Iris pigment epithelial cell (primary cell): Measurements from ENCODE around the gene FBXL5.

Experiments used
- DNase-seq: peaks from one replicate; pipeline ENCODE4 v3.0.0-alpha.2; 2011; ENCODE audit warnings: low read depth

The FBXL5 gene

DNA sequence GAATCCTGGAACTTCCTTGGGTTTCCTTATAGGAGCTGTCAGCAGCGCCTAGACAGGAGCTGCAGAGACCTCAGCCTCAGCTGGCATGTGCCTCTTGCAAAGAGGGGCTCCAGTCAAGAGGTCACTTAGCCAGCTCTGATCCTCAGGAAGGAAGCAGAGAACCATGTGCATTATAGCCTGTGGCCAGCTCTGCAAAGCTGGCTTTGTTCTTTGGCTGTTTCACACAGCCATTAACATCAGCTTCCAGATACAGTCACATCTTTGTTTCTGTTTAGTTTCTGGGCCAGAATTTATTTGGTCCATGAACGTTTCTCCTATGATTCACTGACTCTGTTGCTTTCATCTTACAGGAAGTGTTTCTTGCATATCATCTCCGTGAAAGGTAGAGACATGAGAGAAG lies 93.0 kb downstream of the FBXL5 start:
- DNase-seq = no peak

DNA sequence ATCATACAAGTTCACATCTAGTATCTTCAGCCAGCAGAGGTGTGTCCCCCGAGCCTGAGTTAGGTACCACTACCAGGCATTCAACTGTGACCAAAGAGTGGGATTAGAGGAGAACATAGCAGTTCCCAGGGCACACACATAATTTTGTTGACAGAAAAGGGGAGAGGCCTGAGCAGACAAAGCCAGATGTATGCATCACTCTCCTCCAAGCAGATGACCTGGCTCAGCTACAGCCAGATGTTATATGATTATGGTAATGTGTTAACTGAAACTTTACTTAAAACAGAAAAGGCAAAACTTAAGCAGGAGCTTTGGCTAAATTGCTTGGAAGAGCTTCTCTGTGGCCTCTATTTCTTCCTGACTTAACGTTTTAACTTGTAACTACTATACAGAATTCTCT lies 96.6 kb downstream of the FBXL5 start:
- no peak for DNase-seq

- DNase-seq = no peak
Measured at GRCh38 chr4:15557786-15558550, 97.2 kb downstream of the FBXL5 start.

DNA sequence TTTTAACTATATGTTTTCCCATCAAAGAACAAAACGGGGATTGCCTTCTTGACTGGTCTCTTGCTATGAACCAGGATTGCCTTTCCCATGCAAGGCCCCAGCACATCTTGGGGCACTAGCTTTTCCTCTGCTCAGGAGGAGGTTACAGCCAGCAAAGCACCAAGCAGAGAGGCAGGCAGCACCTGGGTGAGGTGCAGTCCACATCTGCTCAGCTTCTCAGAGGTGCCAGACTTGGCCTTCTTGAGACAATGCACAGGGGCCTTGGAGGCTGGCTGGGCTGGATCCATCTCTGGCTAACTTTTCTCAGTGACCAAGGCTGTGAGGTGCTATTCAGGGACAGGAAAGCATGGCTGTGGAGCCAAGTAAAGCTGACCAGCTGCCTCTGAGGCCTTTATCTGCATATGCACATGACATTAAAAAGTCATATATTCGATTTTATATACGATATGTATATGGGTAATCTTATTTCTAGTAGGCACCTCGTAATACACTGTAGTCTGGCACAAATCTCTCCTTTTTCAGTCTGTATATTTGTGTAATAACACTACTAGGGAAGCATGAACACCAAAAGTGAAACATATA lies 98.6 kb downstream of the FBXL5 start:
- DNase-seq = no peak
